G401 (cell line): ENCODE measurements around the gene NOMO2. TPM values are rescaled to one million over a fixed set of nuclear protein-coding genes. Genes with fewer than 3 reads are reported as not detected.
"Not testable (repeated sequence)": the region's sequence is repeated elsewhere in the genome, so short reads cannot be mapped to it uniquely, and the experiment has no call there.

Source experiments
- DNase-seq: peaks from one replicate; pipeline ENCODE4 v3.0.0-alpha.2; 2015; ENCODE audit warnings: low spot score
- in situ Hi-C: cut with HindIII; loops from 2 replicates; pipeline ENCODE4 v1.10.0; 2016; ENCODE audit warnings: low sequenced_read_pairs, mixed read lengths
- total RNA-seq: library from RNA; depleted of rRNA; stranded (reverse); fragments of >200 nt; shearing (Covaris generic); gene quantifications from 2 replicates; pipeline ENCODE4 v1.2.3, GENCODE V29; 2014; rRNA removed

Gene NOMO2
- total RNA-seq, result 66.1 and 109 TPM in 2 replicates

- DNase-seq, in situ Hi-C loops: not testable (repeated sequence)
These were observed at the start of gene NOMO2 for GRCh38 chr16:18561727-18562314. NOMO2 (minus strand) TSS chr16:18562097; CDS start chr16:18562040, 57 bp downstream.

GRCh38 chr16:18610147-18610803, 48.4 kb upstream of the NOMO2 start:
- DNase-seq, in situ Hi-C loops: not testable (repeated sequence)

GRCh38 chr16:18608271-18608670, 46.4 kb upstream of the NOMO2 start:
- DNase-seq, in situ Hi-C loops: not testable (repeated sequence)

GRCh38 chr16:18603572-18604246, 41.8 kb upstream of the NOMO2 start:
- DNase-seq, in situ Hi-C loops: not testable (repeated sequence)

GRCh38 chr16:18598582-18598981, 36.7 kb upstream of the NOMO2 start:
- in situ Hi-C loops, DNase-seq: not testable (repeated sequence)

GRCh38 chr16:18597734-18598133, 35.8 kb upstream of the NOMO2 start:
- in situ Hi-C loops, DNase-seq: not testable (repeated sequence)

- DNase-seq, in situ Hi-C loops: not testable (repeated sequence)
These were observed 35.4 kb upstream of the NOMO2 start for GRCh38 chr16:18597319-18597718.

- in situ Hi-C loops, DNase-seq: not testable (repeated sequence)
These were observed 33.9 kb upstream of the NOMO2 start for GRCh38 chr16:18595796-18596195.

- DNase-seq, in situ Hi-C loops: not testable (repeated sequence)
These were observed 33.0 kb upstream of the NOMO2 start for GRCh38 chr16:18594880-18595279.

GRCh38 chr16:18593904-18594303, 32.0 kb upstream of the NOMO2 start:
- DNase-seq, in situ Hi-C loops: not testable (repeated sequence)

GRCh38 chr16:18592982-18593381, 31.1 kb upstream of the NOMO2 start:
- in situ Hi-C loops, DNase-seq: not testable (repeated sequence)

GRCh38 chr16:18591908-18592307, 30.0 kb upstream of the NOMO2 start:
- in situ Hi-C loops, DNase-seq: not testable (repeated sequence)

- DNase-seq, in situ Hi-C loops: not testable (repeated sequence)
These were observed 29.5 kb upstream of the NOMO2 start for GRCh38 chr16:18591441-18591840.

- in situ Hi-C loops, result not testable (repeated sequence)
These were observed 27.9 kb upstream of the NOMO2 start for GRCh38 chr16:18589806-18590205.

GRCh38 chr16:18586560-18587540, 25.0 kb upstream of the NOMO2 start:
- in situ Hi-C loops, DNase-seq: not testable (repeated sequence)

More at GRCh38 chr16:18589806-18590205, 27.9 kb upstream of the NOMO2 start:
- DNase-seq, result not testable (repeated sequence)

GRCh38 chr16:18585789-18586188, 23.9 kb upstream of the NOMO2 start:
- DNase-seq, in situ Hi-C loops: not testable (repeated sequence)

- no peak for DNase-seq
- in situ Hi-C loops, result no loop called here
These were observed 21.0 kb upstream of the NOMO2 start for GRCh38 chr16:18582902-18583301.

- DNase-seq, in situ Hi-C loops: not testable (repeated sequence)
These were observed 18.5 kb upstream of the NOMO2 start for GRCh38 chr16:18580396-18580795.

- DNase-seq, in situ Hi-C loops: not testable (repeated sequence)
These were observed 17.4 kb upstream of the NOMO2 start for GRCh38 chr16:18579261-18579660.
